MM.1S (cell line): ENCODE measurements around the gene TCHH.
"Not testable (repeated sequence)": the region's sequence is repeated elsewhere in the genome, so short reads cannot be mapped to it uniquely, and the experiment has no call there.

Experiments used
- DNase-seq: peaks from one replicate; pipeline ENCODE4 v3.0.0-alpha.2; 2015
- H2AFZ ChIP-seq: fragments of 300-600 bp; sonication (generic); 2 replicates; pipeline ENCODE4 v1.6.0; 2016; ENCODE audit warnings: antibody characterized with exemption, low read length
- H3F3A ChIP-seq: fragments of 300-600 bp; sonication (generic); 2 replicates; pipeline ENCODE4 v1.6.1; 2016; ENCODE audit warnings: mild to moderate bottlenecking, antibody characterized with exemption, low read length, moderate library complexity, mixed read lengths; ENCODE audit not compliant: insufficient read depth
- H3K27ac ChIP-seq: fragments of 300-600 bp; sonication (generic); 2 replicates; pipeline ENCODE4 v1.5.1; 2016; ENCODE audit warnings: mild to moderate bottlenecking, low read length
- H3K27me3 ChIP-seq: fragments of 300-600 bp; sonication (generic); replicated peaks from 2 replicates; pipeline ENCODE4 v1.6.0; 2016; ENCODE audit warnings: low read length; ENCODE audit not compliant: insufficient read depth
- H3K36me3 ChIP-seq: fragments of 300-600 bp; sonication (generic); replicated peaks from 2 replicates; pipeline ENCODE4 v1.6.1; 2016; ENCODE audit warnings: mild to moderate bottlenecking, low read length, mixed read lengths; ENCODE audit not compliant: insufficient read depth
- H3K4me1 ChIP-seq: fragments of 300-600 bp; sonication (generic); 2 replicates; pipeline ENCODE4 v1.6.1; 2016; ENCODE audit warnings: low read length, mixed read lengths
- H3K4me2 ChIP-seq: fragments of 300-600 bp; sonication (generic); 2 replicates; pipeline ENCODE4 v1.6.0; 2016; ENCODE audit warnings: low read depth, low read length
- H3K4me3 ChIP-seq: fragments of 300-600 bp; sonication (generic); 2 replicates; pipeline ENCODE4 v1.5.1; 2016; ENCODE audit warnings: low read length, mixed read lengths
- H3K79me2 ChIP-seq: fragments of 300-600 bp; sonication (generic); 2 replicates; pipeline ENCODE4 v1.6.1; 2016; ENCODE audit warnings: mixed run types, low read length, mixed read lengths
- H3K9ac ChIP-seq: fragments of 300-600 bp; sonication (generic); 2 replicates; pipeline ENCODE4 v1.6.1; 2016; ENCODE audit warnings: low read length, mixed read lengths
- H3K9me2 ChIP-seq: fragments of 300-600 bp; sonication (generic); replicated peaks from 2 replicates; pipeline ENCODE4 v1.6.1; 2016; ENCODE audit warnings: mild to moderate bottlenecking, low read length, mixed read lengths; ENCODE audit not compliant: insufficient read depth
- H3K9me3 ChIP-seq: fragments of 300-600 bp; sonication (generic); replicated peaks from 2 replicates; pipeline ENCODE4 v1.6.1; 2016; ENCODE audit warnings: mild to moderate bottlenecking, low read length, mixed read lengths; ENCODE audit not compliant: insufficient read depth
- H4K20me1 ChIP-seq: fragments of 300-600 bp; sonication (generic); 2 replicates; pipeline ENCODE4 v1.6.1; 2016; ENCODE audit warnings: mild to moderate bottlenecking, low read length, moderate library complexity, mixed read lengths; ENCODE audit not compliant: insufficient read depth
- CTCF ChIP-seq: fragments of 300-600 bp; sonication (generic); IDR thresholded peaks from 2 replicates; pipeline ENCODE4 v1.5.1; 2016; ENCODE audit warnings: antibody characterized with exemption, low read length, mixed read lengths
- EZH2 ChIP-seq: fragments of 300-600 bp; sonication (generic); optimal IDR thresholded peaks from 2 replicates; pipeline ENCODE3; 2017; ENCODE audit warnings: low read depth, mild to moderate bottlenecking, antibody characterized with exemption, low read length, mixed read lengths
- EZH2phosphoT487 ChIP-seq: fragments of 300-600 bp; sonication (generic); IDR thresholded peaks from 2 replicates; pipeline ENCODE4 v1.6.1; 2018; ENCODE audit warnings: antibody characterized with exemption, low read length

TCHH gene

DNA sequence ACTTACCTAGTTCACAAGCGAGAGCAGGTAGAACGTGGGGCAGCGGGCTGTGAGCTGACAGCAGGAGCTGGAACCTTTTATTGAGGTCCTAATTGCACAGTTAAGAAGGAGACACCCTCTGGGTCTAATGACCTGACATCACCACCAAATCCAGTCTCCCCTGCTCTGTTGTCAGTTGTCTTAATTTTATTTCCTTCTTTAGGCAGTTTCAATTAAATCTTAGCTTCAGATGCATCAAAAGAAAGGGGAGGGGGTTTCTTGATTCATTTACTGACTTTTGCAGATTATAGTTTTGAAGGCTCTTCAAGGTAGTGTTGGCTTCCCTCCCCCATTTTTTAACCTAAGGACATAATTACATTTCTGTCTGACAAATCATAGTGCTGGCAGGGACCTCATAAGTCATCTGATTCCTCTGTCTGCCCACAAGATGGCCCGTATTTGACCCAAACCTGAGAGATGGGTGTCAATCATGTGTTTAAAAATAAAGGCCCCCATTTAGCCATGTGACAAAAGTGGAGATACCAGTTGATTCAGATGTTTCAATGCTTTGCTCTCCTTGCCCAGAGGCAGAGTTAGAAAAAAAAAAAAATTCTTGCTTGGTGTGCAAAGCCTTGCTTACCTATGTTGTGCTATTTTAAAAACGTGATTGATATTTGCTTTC is 26.1 kb downstream of the TCHH start, which contains the start of gene TCHHL1:
Gene TCHHL1 (minus strand): TSS at position 51 of the 661 bp plus-strand sequence. CDS start 921 bp downstream, outside the sequence.
- H3K9ac ChIP-seq, result no peak within 1 kb of the TSS
- H3F3A ChIP-seq, result no peaks in the 10 kb centered on the region
- DNase-seq, result no peak
- no peaks in the 10 kb centered on the region for H3K27me3 ChIP-seq
- no peaks in the 10 kb centered on the region for H3K9me2 ChIP-seq
- no peaks in the 10 kb centered on the region for H3K79me2 ChIP-seq
- H4K20me1 ChIP-seq, result no peaks in the 10 kb centered on the region
- TF ChIP-seq EZH2phosphoT487, result no peak
- TF ChIP-seq EZH2, result no peak
- TF ChIP-seq CTCF, result no peak
- H3K4me1 ChIP-seq, result no peaks in the 10 kb centered on the region
- no peak within 1 kb of the TSS for H3K4me3 ChIP-seq
- no peak within 1 kb of the TSS for H3K4me2 ChIP-seq
- no peaks in the 10 kb centered on the region for H3K9me3 ChIP-seq
- H3K36me3 ChIP-seq, result no peaks in the 10 kb centered on the region
- H2AFZ ChIP-seq, result no peak within 1 kb of the TSS
- H3K27ac ChIP-seq, result no peak within 1 kb of the TSS

GRCh38 chr1:152086760-152087159 is 28.5 kb downstream of the TCHH start:
- H2AFZ ChIP-seq, result no peak overlapping the region
- no peaks in the 10 kb centered on the region for H4K20me1 ChIP-seq
- H3K27me3 ChIP-seq, result no peaks in the 10 kb centered on the region
- no peak overlapping the region for H3K4me2 ChIP-seq
- no peaks in the 10 kb centered on the region for H3K9me3 ChIP-seq
- H3K4me3 ChIP-seq, result no peak overlapping the region
- no peaks in the 10 kb centered on the region for H3K4me1 ChIP-seq
- no peak overlapping the region for H3K9ac ChIP-seq
- no peaks in the 10 kb centered on the region for H3K36me3 ChIP-seq
- no peak for TF ChIP-seq EZH2phosphoT487
- TF ChIP-seq EZH2, result no peak
- no peak for TF ChIP-seq CTCF
- H3K79me2 ChIP-seq, result no peaks in the 10 kb centered on the region
- DNase-seq, result no peak
- H3F3A ChIP-seq, result no peaks in the 10 kb centered on the region
- no peaks in the 10 kb centered on the region for H3K9me2 ChIP-seq
- no peak overlapping the region for H3K27ac ChIP-seq

GRCh38 chr1:152084853-152085252 is 30.4 kb downstream of the TCHH start:
- H3K9ac ChIP-seq, result no peak overlapping the region
- no peak overlapping the region for H3K27ac ChIP-seq
- H3K27me3 ChIP-seq, result no peaks in the 10 kb centered on the region
- no peak overlapping the region for H3K4me2 ChIP-seq
- H3K4me1 ChIP-seq, result no peaks in the 10 kb centered on the region
- no peak overlapping the region for H2AFZ ChIP-seq
- DNase-seq, result no peak
- no peaks in the 10 kb centered on the region for H3K9me3 ChIP-seq
- no peaks in the 10 kb centered on the region for H3K9me2 ChIP-seq
- no peaks in the 10 kb centered on the region for H3K79me2 ChIP-seq
- TF ChIP-seq EZH2 (no peak), CTCF (no peak), EZH2phosphoT487 (no peak)
- H3K36me3 ChIP-seq, result no peaks in the 10 kb centered on the region
- H4K20me1 ChIP-seq, result no peaks in the 10 kb centered on the region
- H3K4me3 ChIP-seq, result no peak overlapping the region
- no peaks in the 10 kb centered on the region for H3F3A ChIP-seq

DNA sequence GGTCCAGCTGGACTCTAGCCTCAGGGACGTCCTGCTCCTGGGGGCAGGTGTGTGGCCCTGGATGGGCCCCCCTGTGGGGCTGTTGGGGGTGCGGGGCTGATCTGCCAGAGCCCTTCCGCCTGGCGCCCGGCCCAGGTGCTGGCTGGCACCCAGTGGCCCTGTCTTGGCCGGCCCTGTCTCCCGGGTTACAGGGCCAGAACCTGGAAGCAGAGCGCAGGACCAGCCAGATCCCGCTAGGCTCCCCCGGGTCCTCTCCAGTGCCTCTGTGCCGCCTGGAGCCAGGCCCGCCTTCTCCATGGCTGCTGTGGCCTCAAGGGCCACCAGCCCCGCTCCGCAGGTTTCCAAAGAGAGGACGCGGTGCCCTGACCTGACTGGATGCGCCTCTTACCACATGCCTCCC is 34.2 kb downstream of the TCHH start:
- not testable (repeated sequence) for DNase-seq, H3K79me2 ChIP-seq, H3K36me3 ChIP-seq, H3K9me2 ChIP-seq, H3K9me3 ChIP-seq, H3K27ac ChIP-seq, H3K4me2 ChIP-seq, H3K9ac ChIP-seq, H4K20me1 ChIP-seq, H3F3A ChIP-seq, H2AFZ ChIP-seq, H3K27me3 ChIP-seq, H3K4me3 ChIP-seq, H3K4me1 ChIP-seq

- H3K36me3 ChIP-seq, H2AFZ ChIP-seq, H3K79me2 ChIP-seq, H3K27ac ChIP-seq, H3K27me3 ChIP-seq, H3K4me3 ChIP-seq, H3K4me1 ChIP-seq, H3K9ac ChIP-seq, DNase-seq, H3K9me2 ChIP-seq, H3F3A ChIP-seq, H3K4me2 ChIP-seq, H3K9me3 ChIP-seq, H4K20me1 ChIP-seq: not testable (repeated sequence)
Observed at GRCh38 chr1:152080494-152080893, 34.8 kb downstream of the TCHH start.
